ENCODE results near the gene ABLIM1.

The ABLIM1 gene

GRCh38 chr10:114605155-114605797, 52.8 kb downstream of the ABLIM1 start:
- TF ChIP-seq CTCF (IDR thresholded peaks at IDR 0.05; ENCODE audit: low read depth, low read length) (no peak), EZH2phosphoT487 (IDR thresholded peaks at IDR 0.05; ENCODE audit: low read depth) (no peak)
- H2AFZ ChIP-seq (ENCODE audit: low read depth, low read length) = no peak overlapping the region
- no peaks in the 10 kb centered on the region for H4K20me1 ChIP-seq (ENCODE audit: insufficient read depth, low read length)
- H3K4me2 ChIP-seq (ENCODE audit: low read length) = no peak overlapping the region
- no peak overlapping the region for H3K27ac ChIP-seq (ENCODE audit: low read length)
- no peak overlapping the region for H3K4me3 ChIP-seq (ENCODE audit: low read length)
- no peaks in the 10 kb centered on the region for H3K27me3 ChIP-seq (ENCODE audit: low read depth, low read length)
- H3K4me1 ChIP-seq (ENCODE audit: low read length) = no peaks in the 10 kb centered on the region
- no peaks in the 10 kb centered on the region for H3K9me3 ChIP-seq (ENCODE audit: insufficient read depth, low read length)
- H3K36me3 ChIP-seq (replicated peaks; ENCODE audit: low read depth, low read length) = no peaks in the 10 kb centered on the region
- no peaks in the 10 kb centered on the region for H3K79me2 ChIP-seq (ENCODE audit: low read length)
- H3K9ac ChIP-seq (ENCODE audit: low read length) = no peak overlapping the region

GRCh38 chr10:114604357-114605130, 53.5 kb downstream of the ABLIM1 start:
- Histone ChIP-seq H3K9me3 (ENCODE audit: insufficient read depth, low read length) (no peaks in the 10 kb centered on the region), H2AFZ (ENCODE audit: low read depth, low read length) (no peak overlapping the region), H3K4me1 (ENCODE audit: low read length) (no peaks in the 10 kb centered on the region), H3K4me2 (ENCODE audit: low read length) (no peak overlapping the region), H3K4me3 (ENCODE audit: low read length) (no peak overlapping the region), H3K27me3 (ENCODE audit: low read depth, low read length) (no peaks in the 10 kb centered on the region), H3K36me3 (replicated peaks; ENCODE audit: low read depth, low read length) (no peaks in the 10 kb centered on the region), H3K27ac (ENCODE audit: low read length) (no peak overlapping the region), H3K9ac (ENCODE audit: low read length) (no peak overlapping the region), H3K79me2 (ENCODE audit: low read length) (no peaks in the 10 kb centered on the region), H4K20me1 (ENCODE audit: insufficient read depth, low read length) (no peaks in the 10 kb centered on the region)
- TF ChIP-seq CTCF (IDR thresholded peaks at IDR 0.05; ENCODE audit: low read depth, low read length) (no peak), EZH2phosphoT487 (IDR thresholded peaks at IDR 0.05; ENCODE audit: low read depth) (no peak)

- Histone ChIP-seq H3K27me3 (ENCODE audit: low read depth, low read length) (no peaks in the 10 kb centered on the region), H3K27ac (ENCODE audit: low read length) (no peak overlapping the region), H4K20me1 (ENCODE audit: insufficient read depth, low read length) (no peaks in the 10 kb centered on the region), H3K4me2 (ENCODE audit: low read length) (no peak overlapping the region), H3K4me3 (ENCODE audit: low read length) (no peak overlapping the region), H3K9ac (ENCODE audit: low read length) (no peak overlapping the region), H3K79me2 (ENCODE audit: low read length) (no peaks in the 10 kb centered on the region), H3K9me3 (ENCODE audit: insufficient read depth, low read length) (no peaks in the 10 kb centered on the region), H2AFZ (ENCODE audit: low read depth, low read length) (no peak overlapping the region), H3K4me1 (ENCODE audit: low read length) (no peaks in the 10 kb centered on the region), H3K36me3 (replicated peaks; ENCODE audit: low read depth, low read length) (no peaks in the 10 kb centered on the region)
- TF ChIP-seq CTCF (IDR thresholded peaks at IDR 0.05; ENCODE audit: low read depth, low read length) (no peak), EZH2phosphoT487 (IDR thresholded peaks at IDR 0.05; ENCODE audit: low read depth) (no peak)
Observed at GRCh38 chr10:114603948-114604347, 54.1 kb downstream of the ABLIM1 start.

GRCh38 chr10:114603303-114603702, 54.8 kb downstream of the ABLIM1 start:
- no peak overlapping the region for H3K4me2 ChIP-seq (ENCODE audit: low read length)
- no peaks in the 10 kb centered on the region for H3K36me3 ChIP-seq (replicated peaks; ENCODE audit: low read depth, low read length)
- no peak overlapping the region for H3K27ac ChIP-seq (ENCODE audit: low read length)
- H3K9ac ChIP-seq (ENCODE audit: low read length) = no peak overlapping the region
- no peak for TF ChIP-seq EZH2phosphoT487 (IDR thresholded peaks at IDR 0.05; ENCODE audit: low read depth)
- no peak for TF ChIP-seq CTCF (IDR thresholded peaks at IDR 0.05; ENCODE audit: low read depth, low read length)
- no peak overlapping the region for H3K4me3 ChIP-seq (ENCODE audit: low read length)
- no peaks in the 10 kb centered on the region for H3K9me3 ChIP-seq (ENCODE audit: insufficient read depth, low read length)
- H3K27me3 ChIP-seq (ENCODE audit: low read depth, low read length) = no peaks in the 10 kb centered on the region
- H3K79me2 ChIP-seq (ENCODE audit: low read length) = no peaks in the 10 kb centered on the region
- no peak overlapping the region for H2AFZ ChIP-seq (ENCODE audit: low read depth, low read length)
- no peaks in the 10 kb centered on the region for H3K4me1 ChIP-seq (ENCODE audit: low read length)
- no peaks in the 10 kb centered on the region for H4K20me1 ChIP-seq (ENCODE audit: insufficient read depth, low read length)
